HEK293 (cell line): ENCODE results near the gene NSMCE1.

Source experiments
- CTCF ChIP-seq: fragments of 450-650 bp; formaldehyde crosslinking; IDR thresholded peaks from 2 replicates; pipeline ENCODE4 v1.5.1; 2016; ENCODE audit warnings: missing biosample characterization, missing genetic modification characterization
- REST ChIP-seq: fragments of 450-650 bp; formaldehyde crosslinking; IDR thresholded peaks from 2 replicates; pipeline ENCODE4 v1.5.1; 2016; ENCODE audit warnings: missing biosample characterization, missing genetic modification characterization
- ZNF24 ChIP-seq: fragments of 450-650 bp; formaldehyde crosslinking; IDR thresholded peaks from 2 replicates; pipeline ENCODE4 v1.5.1; 2016; ENCODE audit warnings: missing biosample characterization, missing genetic modification characterization
- ZNF670 ChIP-seq: fragments of 450-650 bp; formaldehyde crosslinking; IDR thresholded peaks from 2 replicates; pipeline ENCODE4 v1.5.1; 2016; ENCODE audit warnings: missing biosample characterization, missing genetic modification characterization, low read depth

GRCh38 chr16:27270349-27270748 is 1.8 kb upstream of the NSMCE1 start:
- no peak for TF ChIP-seq CTCF
- TF ChIP-seq ZNF24 = no peak
- no peak for TF ChIP-seq REST (tag by site-specific recombination)
- no peak for TF ChIP-seq ZNF670 (tag by site-specific recombination)
